ENCODE measurements around the gene CNPY1.

The CNPY1 gene

GRCh38 chr7:155541986-155542675 lies 4.2 kb downstream of the CNPY1 start:
- no peak for TF ChIP-seq POLR2A (IDR thresholded peaks at IDR 0.05; ENCODE audit: low read depth, low read length)
- FAIRE-seq (no peak), DNase-seq (ENCODE audit: insufficient read length, low spot score) (no peak)

DNA sequence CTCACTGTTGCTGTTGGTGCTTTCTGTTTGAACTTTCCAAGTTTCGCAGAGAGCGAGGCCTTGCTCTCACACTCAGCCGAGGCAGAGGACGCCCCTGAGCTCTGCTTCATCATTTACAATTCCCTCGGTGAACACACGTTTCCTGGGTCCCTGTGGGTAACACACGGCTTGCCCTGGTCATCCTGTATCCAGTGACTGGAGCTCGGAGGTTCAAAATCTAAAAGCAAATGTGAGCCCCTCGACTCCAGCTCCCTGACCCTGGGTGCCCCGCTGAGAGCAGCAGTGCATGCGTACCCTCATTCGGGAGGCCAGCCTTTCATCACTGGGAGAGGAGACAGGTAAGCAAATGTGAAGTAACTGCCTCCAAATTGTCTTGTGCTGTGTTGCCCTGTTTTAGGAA lies 5.8 kb downstream of the CNPY1 start:
- no peak for TF ChIP-seq POLR2A (IDR thresholded peaks at IDR 0.05; ENCODE audit: low read depth, low read length)
- no peak for DNase-seq (ENCODE audit: insufficient read length, low spot score)
- no peak for FAIRE-seq

DNA sequence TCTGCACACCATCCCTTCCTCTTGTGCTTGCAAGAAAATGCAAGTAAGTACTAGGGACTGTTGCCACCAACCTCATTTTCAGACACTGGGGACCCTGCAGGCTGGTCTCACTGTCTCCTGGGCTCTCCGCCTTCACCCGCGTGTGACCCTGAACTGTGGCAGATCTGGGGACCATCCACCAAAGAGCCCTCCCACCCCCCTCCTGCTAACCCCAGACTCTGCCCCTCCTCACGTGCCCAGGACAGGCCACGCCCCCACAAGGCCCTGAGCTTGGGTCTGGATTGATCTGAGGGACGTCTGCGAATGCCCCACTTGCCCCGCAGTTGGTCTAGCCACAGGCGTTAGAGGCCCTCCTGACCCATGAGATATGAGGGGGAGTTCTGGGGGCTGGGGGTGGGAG lies 8.1 kb downstream of the CNPY1 start:
- FAIRE-seq (no peak), DNase-seq (ENCODE audit: insufficient read length, low spot score) (no peak)
- no peak for TF ChIP-seq POLR2A (IDR thresholded peaks at IDR 0.05; ENCODE audit: low read depth, low read length)

DNA sequence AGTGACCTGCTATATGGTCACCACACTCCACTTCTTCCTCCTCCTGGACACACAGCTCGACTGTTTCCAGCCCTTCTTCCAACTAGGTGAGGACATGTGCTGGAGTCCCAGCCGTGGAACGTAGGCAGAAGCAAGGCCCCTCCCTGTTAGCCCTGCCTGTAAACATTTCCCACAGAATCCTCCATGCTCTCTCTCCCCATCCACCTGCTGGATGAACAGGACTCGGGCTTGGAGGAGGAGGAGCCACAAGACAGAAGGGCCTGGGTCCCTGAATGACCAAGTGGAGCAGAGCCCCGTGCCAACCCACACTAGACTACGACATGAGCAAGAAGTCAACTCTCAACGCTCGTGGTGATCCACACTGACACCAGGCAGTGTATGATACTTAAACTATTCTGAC lies 9.9 kb downstream of the CNPY1 start:
- FAIRE-seq (no peak), DNase-seq (ENCODE audit: insufficient read length, low spot score) (no peak)
- TF ChIP-seq POLR2A (IDR thresholded peaks at IDR 0.05; ENCODE audit: low read depth, low read length) = no peak

DNA sequence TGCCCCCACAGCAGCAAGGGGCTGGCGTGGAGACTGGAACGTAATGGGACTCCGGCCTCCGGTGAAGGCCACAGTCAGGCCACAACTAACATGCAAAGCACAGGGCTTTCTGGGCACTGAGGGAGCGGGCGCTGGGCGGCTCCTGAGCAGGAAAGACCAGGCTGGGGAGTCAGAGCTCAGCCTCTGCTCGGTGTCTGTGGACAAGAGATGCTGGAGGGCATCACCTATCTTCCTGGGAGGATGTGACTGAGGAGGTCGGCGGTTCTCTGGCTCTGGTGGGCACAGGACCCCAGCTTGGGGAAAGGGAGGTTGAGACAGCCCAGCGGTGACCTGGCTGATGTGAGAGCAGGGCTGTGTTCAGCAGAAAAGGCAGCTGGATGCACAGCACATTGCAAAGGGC lies 11.7 kb downstream of the CNPY1 start:
- TF ChIP-seq POLR2A (IDR thresholded peaks at IDR 0.05; ENCODE audit: low read depth, low read length) = no peak
- FAIRE-seq (no peak), DNase-seq (ENCODE audit: insufficient read length, low spot score) (no peak)

DNA sequence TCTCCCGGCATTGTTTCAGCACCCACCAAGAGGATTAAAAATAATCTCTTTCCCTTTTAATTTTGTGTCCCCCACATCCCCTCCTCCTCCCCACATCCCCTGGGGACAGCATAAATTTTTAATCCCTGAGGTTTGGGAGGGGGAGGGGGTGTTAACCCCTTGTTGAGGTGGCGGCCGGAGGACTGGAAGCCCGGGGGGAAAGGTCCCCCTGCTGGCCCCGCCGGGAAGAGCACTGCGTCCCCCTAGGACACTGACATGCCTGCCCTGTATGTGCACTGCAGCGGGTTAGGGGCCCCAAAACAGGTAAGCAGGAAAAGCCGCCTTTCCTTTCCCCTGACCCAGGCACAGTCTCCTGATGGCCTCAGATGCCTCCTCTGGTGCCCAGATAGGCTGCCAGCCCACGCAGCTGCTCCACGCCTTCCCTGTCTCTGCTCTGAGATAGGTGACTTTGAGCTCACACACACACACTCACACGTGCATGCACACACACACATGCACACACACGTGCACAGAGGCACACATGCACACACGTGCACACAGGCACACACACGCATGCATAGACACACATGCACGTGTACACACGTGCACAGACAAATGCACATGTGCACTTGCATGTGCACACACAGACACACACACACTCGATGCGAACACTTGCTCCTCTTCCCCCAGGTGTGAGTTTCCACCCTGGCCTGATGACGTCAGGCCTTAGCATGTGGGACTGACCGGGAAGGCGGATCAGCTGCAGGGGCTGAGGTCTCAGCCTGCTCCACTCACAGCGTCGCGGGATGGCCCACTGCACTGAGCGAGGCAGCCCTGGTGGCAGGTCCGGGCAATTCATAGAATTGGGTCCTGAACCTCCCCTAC lies 12.3 kb downstream of the CNPY1 start:
- DNase-seq (ENCODE audit: insufficient read length, low spot score) (no peak), FAIRE-seq (no peak)
- no peak for TF ChIP-seq POLR2A (IDR thresholded peaks at IDR 0.05; ENCODE audit: low read depth, low read length)

- FAIRE-seq (no peak), DNase-seq (ENCODE audit: insufficient read length, low spot score) (no peak)
- TF ChIP-seq POLR2A (IDR thresholded peaks at IDR 0.05; ENCODE audit: low read depth, low read length) = no peak
These were observed 13.1 kb downstream of the CNPY1 start for GRCh38 chr7:155533120-155533826.

DNA sequence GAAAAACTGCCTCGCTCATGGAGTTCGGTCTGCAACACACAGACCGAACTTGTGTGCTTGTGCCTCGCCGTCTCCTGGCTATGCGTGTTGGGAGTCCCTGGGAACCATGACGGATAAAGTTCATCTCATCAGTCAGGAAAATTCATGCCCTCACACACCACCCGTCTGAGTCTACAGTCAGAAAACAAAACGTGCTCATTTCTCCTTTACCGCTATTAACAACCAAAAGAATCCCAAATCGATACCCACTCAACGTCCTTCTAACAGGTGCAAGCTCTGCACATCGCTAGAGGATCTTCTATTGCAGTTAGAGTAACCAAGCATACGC lies 13.6 kb downstream of the CNPY1 start:
- DNase-seq (ENCODE audit: insufficient read length, low spot score) = no peak
- no peak for TF ChIP-seq POLR2A (IDR thresholded peaks at IDR 0.05; ENCODE audit: low read depth, low read length)
- no peak for FAIRE-seq

- no peak for DNase-seq (ENCODE audit: insufficient read length, low spot score)
- no peak for FAIRE-seq
- TF ChIP-seq POLR2A (IDR thresholded peaks at IDR 0.05; ENCODE audit: low read depth, low read length) = no peak
These were observed 14.7 kb downstream of the CNPY1 start for GRCh38 chr7:155531681-155532080.

GRCh38 chr7:155530601-155531000 lies 15.8 kb downstream of the CNPY1 start:
- DNase-seq (ENCODE audit: insufficient read length, low spot score) (no peak), FAIRE-seq (no peak)
- TF ChIP-seq POLR2A (IDR thresholded peaks at IDR 0.05; ENCODE audit: low read depth, low read length) = no peak

DNA sequence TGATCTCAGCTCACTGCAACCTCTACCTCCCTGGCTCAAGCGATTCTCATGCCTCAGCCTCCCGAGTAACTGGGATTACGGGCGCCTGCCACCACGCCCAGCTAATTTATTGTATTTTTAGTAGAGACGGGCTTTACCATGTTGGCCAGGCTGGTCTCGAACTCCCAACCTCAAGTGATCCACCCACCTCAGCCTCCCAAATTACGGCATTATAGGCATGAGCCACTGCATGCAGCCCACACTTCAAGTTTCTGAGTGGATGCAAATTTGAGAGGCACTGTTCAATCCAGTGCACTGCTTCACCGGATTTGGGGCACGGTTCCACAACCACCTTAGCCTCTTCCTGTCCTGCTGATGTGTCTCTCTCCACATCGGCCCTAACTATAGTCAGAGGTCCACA lies 16.5 kb downstream of the CNPY1 start:
- no peak for DNase-seq (ENCODE audit: insufficient read length, low spot score)

DNA sequence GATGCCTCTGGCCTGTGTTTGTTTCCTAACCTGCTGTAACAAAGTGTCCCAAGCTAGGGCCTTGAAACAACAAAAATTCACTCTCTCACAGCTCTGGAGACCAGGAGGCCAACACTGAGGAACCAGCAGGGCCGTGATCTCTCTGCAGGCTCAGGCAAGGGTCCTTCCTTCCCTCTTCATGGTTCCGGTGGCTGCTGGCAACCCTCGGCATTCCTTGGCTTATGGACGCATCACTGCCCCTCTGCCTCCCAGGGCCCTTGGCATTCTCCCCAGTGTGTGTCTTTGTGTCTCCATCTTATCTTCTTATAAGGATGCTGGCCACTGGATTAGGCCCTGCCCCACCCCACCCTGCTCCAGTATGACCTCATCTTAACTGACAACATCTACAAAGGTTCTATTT lies 17.0 kb downstream of the CNPY1 start:
- DNase-seq (ENCODE audit: insufficient read length, low spot score) (no peak), FAIRE-seq (no peak)
- TF ChIP-seq POLR2A (IDR thresholded peaks at IDR 0.05; ENCODE audit: low read depth, low read length) = no peak

More for the DNA sequence above, 16.5 kb downstream of the CNPY1 start:
- no peak for TF ChIP-seq POLR2A (IDR thresholded peaks at IDR 0.05; ENCODE audit: low read depth, low read length)
- no peak for FAIRE-seq

GRCh38 chr7:155527664-155528063 lies 18.7 kb downstream of the CNPY1 start:
- no peak for FAIRE-seq
- TF ChIP-seq POLR2A (IDR thresholded peaks at IDR 0.05; ENCODE audit: low read depth, low read length) = no peak
- no peak for DNase-seq (ENCODE audit: insufficient read length, low spot score)

DNA sequence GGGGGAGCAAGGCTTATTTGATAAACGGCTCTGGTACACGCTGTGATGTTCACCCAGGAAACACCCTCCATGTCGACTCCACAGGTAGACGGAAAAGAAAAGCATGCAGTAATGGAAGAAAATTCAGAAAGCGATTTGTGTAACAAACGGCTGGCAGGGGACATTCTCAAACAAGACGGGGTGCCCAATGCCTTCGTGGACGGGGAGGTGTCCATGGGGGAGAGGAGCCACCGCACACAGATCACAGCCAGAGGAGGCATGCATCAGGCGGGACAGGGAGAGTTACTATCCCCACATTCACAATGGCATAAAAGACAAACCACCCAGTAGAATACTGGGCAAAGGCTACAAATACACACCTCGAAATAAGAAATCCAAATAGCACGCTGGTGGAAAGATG lies 20.1 kb downstream of the CNPY1 start:
- FAIRE-seq (no peak), DNase-seq (ENCODE audit: insufficient read length, low spot score) (no peak)
- no peak for TF ChIP-seq POLR2A (IDR thresholded peaks at IDR 0.05; ENCODE audit: low read depth, low read length)

All from H54 (cell line).